ENCODE measurements around the gene RAMACL.

DNA sequence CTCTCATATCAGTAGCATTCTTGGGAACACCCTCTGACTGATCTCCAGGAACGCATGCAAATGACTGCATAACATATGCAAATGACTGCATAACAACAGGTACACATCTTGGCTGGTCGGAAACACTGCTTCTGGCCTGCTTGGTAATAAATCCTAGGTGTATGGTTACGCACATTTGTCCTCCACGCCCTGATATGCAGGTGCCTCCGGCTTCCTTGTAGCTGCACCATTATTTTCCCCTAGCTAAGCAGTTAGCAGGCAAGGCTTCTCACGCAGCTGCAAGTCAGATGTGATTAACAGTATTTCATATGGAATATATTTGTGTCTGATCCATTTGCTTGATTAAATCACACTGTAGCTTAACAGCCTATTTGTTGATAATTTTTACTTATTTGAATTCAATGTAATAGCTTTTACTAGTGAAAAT, 34.6 kb upstream of the RAMACL start:
- no peak for TF ChIP-seq SUZ12 (IDR thresholded peaks at IDR 0.05; ENCODE audit: extremely low read depth, insufficient read depth, insufficient read length)
- no peak for TF ChIP-seq ZNF274 (IDR thresholded peaks at IDR 0.05; ENCODE audit: low read depth, low read length)
- TF ChIP-seq YY1 (IDR thresholded peaks at IDR 0.05; ENCODE audit: insufficient read depth, insufficient read length), result no peak

Measured in NT2/D1 (cell line).